GM19025 (cell line): ENCODE data around the gene ZMYND8.
A peak's percentile ranks its signal among the peaks of the same experiment; 100 is the strongest.
"Not testable (repeated sequence)": the region's sequence is repeated elsewhere in the genome, so short reads cannot be mapped to it uniquely, and the experiment has no call there.

Source experiments
- ATAC-seq: cut with Tn5 transposase; IDR thresholded peaks from one replicate; pipeline ENCODE4 v1.9.1; 2021; ENCODE audit warnings: mild to moderate bottlenecking, low read depth, moderate library complexity; ENCODE audit not compliant: unreplicated experiment

ZMYND8 gene

DNA sequence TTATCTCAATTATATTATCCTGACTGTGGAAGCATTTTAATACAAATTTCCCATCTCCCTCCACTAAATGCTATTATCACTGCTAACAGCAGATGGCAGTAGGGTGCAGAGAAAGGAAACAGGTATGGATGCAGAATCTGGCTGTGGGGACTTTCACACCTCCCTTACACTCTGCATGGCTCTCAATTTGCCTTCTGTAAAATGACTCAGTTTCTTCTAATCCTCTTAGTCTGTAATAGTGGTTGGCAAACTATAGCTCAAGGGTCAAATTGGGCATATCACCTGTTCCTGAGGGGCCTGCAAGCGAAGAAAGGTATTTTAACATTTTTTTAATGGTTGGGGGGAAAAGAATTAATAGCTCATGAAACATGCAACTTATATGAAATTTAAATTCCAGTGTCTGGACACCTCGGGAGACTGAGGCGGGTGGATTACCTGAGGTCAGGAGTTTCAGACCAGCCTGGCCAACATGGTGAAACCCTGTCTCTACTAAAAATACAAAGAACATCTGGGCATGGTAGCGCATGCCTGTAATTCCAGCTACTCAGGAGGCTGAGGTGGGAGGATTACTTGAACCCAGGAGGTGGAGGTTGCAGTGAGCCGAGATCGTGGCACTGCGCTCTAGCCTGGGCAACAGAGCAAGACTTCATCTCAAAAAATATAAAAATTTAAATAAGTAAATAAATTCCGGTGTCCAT, 83.5 kb downstream of the ZMYND8 start:
- ATAC-seq, result no peak

DNA sequence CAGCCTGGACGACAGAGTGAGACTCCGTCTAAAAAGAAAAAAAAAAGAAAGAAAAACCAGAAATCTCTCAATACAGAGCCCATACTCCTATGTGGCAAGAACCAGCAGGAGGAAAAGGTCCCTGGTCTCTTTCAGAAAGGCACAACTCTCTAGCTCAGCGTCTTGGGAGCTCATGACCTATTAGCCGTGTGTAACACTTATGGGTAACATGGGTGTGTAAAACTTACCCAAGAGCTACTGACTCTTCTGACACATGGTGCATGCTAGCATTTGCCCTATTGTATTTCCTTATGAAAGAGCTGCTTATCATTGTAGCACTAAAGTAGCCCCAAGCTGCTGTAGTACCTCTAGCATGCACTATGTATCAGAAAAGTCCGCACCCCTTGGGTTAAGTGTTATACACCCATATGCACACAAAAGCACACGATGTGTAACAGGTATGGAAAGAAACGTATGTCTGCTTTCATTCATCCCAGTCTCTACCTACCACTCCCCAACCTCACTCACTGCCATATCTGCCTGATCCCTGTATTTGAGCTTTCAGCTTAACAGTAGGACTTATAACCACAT, 85.4 kb downstream of the ZMYND8 start:
- ATAC-seq, result no peak

DNA sequence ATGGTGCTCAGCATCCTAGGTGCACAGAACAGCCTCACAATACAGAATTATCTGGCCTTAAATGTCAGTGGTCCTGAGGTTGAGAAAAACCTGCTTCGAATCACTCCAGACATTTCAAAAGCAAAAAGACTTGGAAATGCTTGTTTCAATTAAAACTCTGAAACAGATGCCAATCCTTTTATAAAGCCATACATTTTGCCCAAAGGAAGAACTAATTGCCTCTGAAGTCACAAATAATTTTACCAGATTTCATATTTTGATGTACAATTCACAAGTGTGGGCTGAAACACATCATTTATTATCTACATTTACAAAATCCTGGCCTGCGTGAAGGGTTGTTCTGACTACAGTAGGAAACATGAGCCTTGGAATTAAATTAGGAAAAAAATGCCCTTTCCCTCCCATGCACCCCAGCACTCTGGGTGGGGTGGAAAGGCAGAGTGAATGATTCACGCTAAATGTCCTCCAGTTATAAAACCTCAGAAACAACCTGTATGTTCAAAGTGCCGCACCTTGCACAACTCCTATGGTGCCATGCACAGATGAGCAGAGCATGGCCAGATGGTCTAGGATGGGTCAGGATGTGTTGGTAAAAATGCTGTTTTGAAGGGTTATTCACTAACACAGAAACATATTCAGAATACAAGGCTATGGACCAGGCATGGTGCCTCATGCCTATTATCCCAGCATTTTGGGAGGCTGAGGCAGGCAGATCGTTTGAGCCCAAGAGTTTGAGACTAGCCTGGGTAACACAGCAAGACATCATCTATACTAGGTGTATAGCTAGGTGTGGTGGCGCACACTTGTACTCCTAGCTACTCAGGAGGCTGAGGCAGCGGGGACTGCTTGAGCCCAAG, 87.0 kb downstream of the ZMYND8 start:
- no peak for ATAC-seq

DNA sequence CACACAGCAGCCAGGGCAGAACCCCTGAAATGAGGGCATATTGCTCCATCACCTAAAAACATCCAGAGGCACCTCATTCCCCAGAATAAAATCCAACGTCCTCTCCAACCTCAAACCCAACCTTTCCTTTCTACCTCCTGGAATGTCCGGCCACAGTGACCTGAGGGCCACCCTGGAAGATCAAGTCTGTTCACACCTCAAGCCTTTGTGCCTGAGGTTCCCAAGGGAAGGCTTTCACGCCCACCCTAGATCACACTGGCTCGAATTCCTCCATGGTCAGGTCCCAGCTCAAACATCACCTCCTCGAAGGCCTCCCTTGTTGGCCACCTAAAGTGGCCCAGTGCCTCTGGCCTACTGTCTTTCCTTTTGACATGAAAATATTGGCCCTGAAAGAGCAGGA, 88.9 kb downstream of the ZMYND8 start:
- ATAC-seq, result no peak

DNA sequence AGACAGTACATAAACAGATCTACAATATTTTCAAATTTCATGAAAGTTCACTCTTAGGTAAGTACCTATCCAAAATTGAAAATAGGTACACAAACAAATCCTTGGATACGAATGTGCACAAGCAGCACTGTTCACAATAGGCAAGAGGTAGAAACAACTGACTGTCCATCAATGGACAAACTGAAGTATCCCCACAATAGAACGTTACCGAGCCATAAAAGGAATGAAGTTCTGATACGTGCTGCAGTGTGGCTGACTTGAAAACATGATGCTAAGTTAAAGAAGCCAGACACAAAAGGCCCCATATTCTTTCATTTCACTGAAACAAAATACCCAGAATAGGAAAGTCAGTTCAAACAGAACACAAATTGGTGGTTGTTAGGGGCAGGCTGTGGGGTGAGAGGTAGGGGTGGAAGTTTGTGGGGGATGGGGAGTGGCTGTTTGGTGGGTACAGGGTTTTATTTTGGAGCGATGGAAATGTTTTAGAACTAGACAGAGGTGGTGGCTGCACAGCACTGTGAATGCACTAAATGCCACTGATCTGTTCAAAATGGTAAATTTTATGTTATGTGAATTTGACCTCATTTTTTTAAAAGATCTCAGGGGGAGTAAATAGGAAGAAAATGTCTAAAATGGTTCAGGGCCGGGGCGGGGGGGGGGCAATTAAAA, 89.5 kb downstream of the ZMYND8 start:
- ATAC-seq, result no peak

DNA sequence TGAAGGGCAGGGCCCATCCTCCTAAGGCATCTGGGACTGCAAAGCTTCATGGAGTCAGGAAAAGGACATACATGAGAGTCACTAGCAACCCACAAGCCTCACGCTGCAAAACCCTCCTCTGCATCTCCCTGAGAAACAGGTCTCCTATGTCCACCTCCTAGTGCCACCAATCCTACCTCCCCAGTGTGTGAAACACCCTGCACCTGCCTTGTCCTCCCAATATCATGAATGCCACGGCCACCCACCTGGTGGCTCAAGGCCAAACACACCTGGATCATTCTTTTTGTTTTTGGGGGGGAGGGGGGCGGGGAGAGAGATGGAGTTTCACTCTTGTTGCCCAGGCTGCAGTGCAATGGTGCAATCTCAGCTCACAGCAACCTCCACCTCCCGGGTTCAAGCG, 90.5 kb downstream of the ZMYND8 start:
- no peak for ATAC-seq

DNA sequence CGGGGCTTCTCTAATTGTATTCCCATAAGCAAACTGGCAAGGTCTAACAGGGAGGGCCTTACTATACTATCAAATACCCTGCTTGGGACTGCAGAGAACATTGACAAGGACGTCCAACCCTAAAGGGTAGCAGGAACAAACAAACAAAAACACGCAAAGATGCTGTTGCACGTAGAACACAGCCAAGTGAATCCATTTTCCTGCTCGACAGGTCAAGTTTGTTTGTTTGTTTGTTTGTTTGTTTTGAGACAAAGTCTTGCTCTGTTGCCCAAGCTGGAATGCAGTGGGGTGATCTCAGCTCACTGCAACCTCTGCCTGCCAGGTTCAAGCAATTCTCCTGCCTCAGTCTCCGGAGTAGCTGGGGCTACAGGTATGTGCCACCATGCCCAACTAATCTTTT, 91.3 kb downstream of the ZMYND8 start:
- no peak for ATAC-seq

DNA sequence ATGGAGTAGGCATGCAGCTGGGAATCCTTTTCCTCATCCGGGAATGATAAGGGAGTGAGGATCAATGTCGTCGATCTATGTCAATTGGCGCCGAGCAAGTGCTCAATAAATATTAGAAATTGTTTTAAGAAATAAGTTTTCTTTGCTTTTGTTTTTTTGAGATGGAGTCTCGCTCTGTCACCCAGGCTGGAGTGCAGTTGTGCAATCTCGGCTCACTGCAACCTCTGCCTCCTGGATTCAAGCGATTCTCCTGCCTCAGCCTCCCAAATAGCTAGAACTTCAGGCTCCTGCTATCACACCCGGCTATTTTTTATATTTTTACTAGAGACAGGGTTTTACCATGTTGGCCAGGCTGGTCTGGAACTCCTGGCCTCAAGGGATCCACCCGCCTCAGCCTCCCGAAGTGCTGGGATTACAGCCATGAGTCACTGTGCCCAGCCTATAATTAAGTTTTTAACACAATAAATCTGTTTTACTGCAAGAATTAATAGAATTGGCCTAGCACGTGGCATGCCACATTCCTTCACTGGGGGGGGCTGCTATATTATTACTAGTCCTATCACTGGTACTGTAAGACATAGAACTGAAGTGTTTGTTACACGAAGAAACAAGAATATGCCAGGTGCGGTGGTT, 92.2 kb downstream of the ZMYND8 start:
- ATAC-seq, result not testable (repeated sequence)

DNA sequence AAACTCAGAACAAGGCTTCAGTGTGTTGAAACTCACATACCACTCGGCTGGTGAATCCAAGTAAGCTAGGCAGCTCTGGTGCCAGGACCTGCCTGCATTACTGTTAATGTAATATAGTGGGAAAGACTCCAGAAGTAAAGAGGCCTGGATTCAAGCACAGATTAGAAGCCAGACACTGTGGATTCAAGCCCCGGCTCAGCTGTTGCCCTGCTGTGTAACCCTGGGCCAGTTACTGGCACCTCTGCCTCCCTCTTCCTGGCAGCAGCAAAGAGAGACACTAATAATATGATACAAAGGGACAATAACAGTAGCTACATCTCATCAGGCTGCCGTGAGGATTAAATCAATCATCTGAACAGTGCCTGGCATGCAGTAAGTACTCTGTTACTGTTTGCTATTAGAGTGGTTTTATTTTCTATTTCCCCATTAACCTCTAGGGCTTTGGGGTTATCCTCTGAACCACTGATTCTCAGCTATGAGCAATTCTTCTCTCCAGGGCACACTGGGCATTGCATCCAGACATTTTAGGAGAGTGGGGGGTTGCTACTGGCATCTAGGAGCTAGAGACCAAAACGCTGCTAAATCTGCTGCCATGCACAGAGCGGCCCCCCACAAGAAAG, 92.9 kb downstream of the ZMYND8 start:
- ATAC-seq, result no peak

DNA sequence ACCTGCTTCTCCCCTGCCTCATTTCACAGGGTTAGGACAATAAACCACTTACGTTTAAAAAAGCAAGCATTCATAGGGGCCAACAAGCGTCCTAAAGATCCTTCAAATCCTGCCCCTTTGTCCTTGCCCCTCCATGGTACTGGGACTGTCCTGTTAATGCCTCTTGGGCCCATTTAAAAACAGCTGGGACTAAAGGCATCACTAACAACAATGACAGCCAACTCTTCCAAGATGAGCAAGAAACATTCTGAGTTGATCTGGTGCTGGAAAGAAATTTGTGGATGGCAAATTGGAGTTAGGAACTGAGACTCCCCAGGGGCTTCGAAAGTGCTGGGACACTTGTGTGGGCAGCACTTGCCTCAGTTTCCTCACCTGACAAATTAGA, 93.4 kb downstream of the ZMYND8 start:
- no peak for ATAC-seq

DNA sequence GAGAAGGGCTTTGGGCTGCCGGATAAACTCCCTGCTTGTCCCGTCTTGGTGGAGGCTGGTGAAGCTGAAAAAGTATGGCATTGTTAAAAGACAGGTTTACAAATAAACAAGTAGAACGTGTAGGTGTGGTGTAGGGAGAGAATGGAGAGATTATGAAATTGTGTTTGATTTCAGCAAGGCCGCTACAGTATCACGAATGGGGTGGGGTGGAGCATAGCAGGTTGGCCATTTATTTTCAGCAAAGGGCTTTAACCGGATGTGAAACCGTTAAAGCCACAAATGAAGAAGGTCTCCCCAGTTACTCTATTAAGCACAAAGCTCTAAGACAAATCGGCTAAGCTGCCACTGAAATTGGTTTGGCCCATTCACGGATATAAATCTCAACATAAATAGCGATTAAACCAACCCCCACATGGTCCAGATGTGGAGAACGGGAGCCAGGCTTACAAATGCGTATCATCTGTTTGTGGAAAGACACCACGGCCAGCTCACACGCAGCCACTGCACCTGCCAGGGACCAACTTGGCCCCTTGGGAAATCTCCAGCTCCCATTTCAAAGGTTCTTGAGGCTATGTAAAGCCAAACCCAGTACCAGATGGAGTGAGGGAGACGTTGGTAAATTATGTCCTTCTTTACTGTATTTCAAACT, 94.0 kb downstream of the ZMYND8 start:
- peak; percentile 47 for ATAC-seq

DNA sequence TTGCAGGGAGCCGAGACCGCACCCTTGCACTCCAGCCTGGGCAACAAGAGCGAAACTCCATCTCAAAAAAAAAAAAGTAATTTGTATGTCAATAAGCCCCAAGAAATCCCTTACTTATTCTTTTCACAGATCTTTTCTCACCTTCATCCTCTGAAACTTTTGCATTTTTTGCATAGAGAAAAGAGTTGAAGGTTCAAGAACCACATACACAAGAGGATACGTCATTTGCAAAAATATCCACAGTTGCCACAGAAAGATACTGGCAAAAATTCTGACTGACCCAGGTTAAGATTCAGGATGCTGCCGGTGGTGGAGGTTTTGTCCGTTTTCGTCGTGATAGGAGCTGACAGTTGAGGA, 94.5 kb downstream of the ZMYND8 start:
- peak; percentile 6 for ATAC-seq

DNA sequence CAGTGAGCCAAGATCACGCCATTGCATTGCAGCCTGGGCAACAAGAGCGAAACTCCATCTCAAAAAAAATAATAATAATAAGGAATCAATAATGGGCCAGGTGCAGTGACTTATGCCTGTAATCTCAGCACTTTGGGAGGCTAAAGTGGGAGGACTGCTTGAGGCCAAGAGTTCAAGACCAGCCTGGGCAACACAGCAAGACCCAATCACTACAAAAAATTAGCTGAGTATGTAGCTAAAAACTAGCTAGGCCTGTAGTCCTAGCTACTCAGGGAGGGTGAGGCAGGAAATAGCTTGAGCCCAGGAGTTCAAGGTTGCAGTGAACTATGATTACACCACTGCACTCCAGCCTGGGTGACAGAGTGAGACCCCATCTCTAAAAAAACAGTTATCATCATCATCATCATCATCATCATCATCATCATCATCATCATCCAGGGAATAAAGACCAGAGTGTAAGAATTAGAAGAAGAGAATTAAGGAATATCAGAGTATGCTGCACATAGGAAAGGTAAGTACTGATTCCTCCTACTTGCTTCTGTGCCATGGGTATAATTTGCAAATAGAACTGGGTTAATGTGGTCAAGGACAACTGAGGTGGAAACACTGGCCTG, 95.2 kb downstream of the ZMYND8 start:
- ATAC-seq, result not testable (repeated sequence)

DNA sequence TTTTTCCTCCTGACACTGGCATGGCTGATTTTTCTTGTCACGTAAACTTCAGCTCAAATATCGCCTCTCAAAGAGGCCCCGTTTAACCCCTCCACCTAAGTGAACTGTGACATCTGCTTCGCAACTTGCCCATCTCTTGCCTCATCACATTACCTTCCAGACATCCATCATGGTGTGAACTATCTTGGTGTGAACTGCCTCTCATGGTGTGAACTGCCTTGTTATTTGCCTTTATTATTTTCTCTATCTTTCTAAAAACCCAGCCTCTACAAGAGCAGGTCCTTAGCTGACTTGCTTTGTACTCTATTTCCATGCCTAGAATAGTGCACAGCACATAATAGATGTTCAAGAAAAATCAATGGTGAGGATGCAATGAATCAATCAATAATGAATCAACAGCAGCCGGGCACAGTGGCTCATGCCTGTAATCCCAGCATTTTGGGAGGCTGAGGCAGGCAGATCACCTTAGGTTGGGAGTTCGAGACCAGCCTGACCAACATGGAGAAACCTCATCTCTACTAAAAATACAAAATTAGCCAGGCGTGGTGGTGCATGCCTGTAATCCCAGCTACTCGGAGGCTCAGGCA, 95.9 kb downstream of the ZMYND8 start:
- not testable (repeated sequence) for ATAC-seq

DNA sequence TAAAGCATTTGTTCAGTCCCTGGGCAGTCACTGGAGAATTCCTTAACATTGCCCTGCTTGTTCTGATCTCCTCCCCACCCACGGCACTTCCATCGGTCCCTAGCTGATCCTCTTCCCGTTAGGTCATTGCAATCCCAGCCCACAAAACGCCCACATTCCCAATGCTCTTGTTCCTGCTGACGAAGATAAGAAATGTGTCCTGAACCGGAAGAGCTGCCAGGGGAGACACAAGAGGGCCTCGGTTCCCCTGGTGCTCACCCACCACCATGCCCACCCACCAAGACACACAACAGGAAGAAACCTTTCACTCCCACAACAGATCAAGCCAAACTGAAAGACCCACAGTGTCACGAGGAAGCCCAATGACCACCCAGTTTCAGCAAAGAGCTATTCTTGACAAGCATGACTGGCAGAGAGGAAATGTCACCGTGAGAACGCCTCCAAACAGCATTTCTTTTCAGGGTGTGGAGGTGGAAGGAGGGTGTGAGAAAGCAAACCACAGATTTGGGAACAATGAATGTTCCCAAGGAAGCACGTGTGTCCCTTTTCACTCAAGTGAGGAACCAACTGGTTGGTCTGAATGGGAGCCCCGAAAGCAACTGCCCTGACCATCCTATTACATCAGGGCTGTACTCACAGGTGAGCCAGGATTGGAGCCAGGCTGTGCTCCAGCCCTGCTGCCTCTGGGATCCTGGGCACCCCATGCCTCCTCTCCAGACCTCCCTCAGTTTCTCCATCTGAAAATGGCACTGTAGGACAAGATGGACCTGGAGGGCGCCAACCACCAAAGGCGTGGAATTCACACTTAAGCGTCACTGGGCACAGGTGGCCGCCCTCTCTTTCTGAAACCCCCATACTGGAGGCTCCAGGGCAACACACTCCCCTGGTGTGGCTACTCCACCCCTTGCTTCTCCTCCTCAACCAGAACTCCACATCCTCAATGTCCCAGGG, 97.5 kb downstream of the ZMYND8 start:
- ATAC-seq, result no peak

DNA sequence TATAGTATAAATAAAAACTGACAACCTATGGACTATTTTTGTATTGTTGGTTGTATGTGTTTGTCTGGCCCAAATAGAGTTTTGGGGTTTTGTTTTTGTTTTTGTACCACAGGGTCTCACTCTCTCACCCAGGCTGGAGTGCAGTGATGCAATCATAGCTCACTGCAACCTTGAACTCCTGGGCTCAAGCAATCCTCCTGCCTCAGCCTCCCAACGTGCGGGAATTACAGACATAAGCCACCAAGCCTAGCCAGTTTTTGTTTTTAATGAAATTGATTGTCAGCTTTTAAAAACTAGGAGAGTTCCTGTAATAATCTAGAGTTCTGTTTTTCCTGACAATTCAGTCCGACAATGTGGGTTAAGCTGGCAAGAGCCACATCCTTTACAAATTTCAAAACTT, 98.7 kb downstream of the ZMYND8 start:
- ATAC-seq, result no peak

DNA sequence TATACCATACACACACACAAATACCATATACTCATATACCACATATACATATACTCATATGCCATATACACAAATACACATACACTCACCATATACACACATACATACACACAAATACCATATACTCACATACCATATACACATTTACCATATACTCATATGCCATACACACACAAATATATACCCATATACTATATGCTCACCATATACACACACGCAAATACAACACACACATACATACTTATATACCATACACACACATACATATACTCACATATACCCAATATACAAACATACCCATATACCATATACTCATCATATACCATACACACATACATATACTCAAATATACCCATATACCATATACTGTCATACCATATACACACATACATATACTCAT, 99.2 kb downstream of the ZMYND8 start:
- no peak for ATAC-seq

DNA sequence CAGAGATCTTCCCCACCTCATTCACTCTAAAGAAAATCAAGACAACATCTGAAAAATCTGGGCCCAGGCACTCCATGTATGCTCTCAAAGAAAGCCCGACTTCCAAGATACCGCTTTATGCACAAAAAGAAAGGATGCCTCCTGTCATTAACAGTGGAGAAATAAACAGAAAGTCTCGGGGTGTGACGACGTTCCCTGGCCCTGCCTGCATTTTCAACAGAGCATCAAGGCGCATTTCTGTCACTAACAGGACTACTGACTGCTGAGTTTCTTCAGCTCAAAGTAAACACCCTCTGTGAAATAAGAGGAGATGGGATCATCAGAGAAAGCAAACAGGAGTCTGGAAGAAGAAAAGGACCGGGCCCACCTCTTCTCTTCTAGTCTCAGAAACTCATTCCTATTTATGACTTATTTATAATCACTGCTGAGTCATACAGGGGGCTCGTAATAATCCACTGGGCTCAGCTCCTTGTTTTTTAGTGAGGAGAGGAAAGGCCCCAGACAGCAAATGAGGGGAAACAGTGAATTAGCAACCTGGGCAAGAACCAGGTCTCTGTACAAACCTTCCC, 99.7 kb downstream of the ZMYND8 start:
- no peak for ATAC-seq
